SK-N-SH (cell line): ENCODE results near the gene SYT3. TPM values are rescaled to one million over a fixed set of nuclear protein-coding genes. Genes with fewer than 3 reads are reported as not detected.

Experiments used
- CTCF ChIA-PET: fragments of 300-600, 350-600 bp; formaldehyde crosslinking; extraction: SDS; loops from one replicate; lab custom pipeline; 2021; lab: Yijun Ruan, JAX
- POLR2A ChIA-PET: fragments of 350-600 bp; sonication (Branson Sonifier 250); formaldehyde crosslinking; extraction: SDS; loops from one replicate; lab custom pipeline; 2020; ENCODE audit warnings: antibody characterized with exemption, inconsistent platforms; lab: Yijun Ruan, JAX
- DNase-seq: peaks from one replicate; pipeline ENCODE4 v3.0.0; 2012
- H2AFZ ChIP-seq: fragments of 200-600 bp; sonication (generic); 2 replicates; pipeline ENCODE4 v1.8.1; 2016; ENCODE audit warnings: antibody characterized with exemption, mild to moderate bottlenecking, low read depth
- H3F3A ChIP-seq: fragments of 200-600 bp; sonication (generic); replicated peaks from 2 replicates; pipeline ENCODE3; 2016; ENCODE audit warnings: antibody characterized with exemption, mild to moderate bottlenecking; ENCODE audit not compliant: insufficient read depth
- H3K27ac ChIP-seq, 2 experiments: fragments of 200-500 bp in 1 of 2; fragments of 200-600 bp in 1 of 2; sonication (Bioruptor generic) in 1 of 2; sonication (generic), shearing (Covaris generic) in 1 of 2; 2 replicates each; pipeline versions ENCODE4 v1.5.1 to v1.6.1; 2014 to 2016; ENCODE audit warnings: low read depth in 2 of 2, inconsistent platforms in 1 of 2, low read length in 1 of 2, mild to moderate bottlenecking in 1 of 2, mixed read lengths in 1 of 2
- H3K27me3 ChIP-seq: fragments of 200-600 bp; sonication (generic), shearing (Covaris generic); 2 replicates; pipeline ENCODE4 v1.6.1; 2016; ENCODE audit warnings: mixed run types; ENCODE audit not compliant: insufficient read depth
- H3K36me3 ChIP-seq, 2 experiments: fragments of 200-500 bp in 1 of 2; fragments of 200-600 bp in 1 of 2; sonication (Bioruptor generic) in 1 of 2; sonication (generic) in 1 of 2; replicated peaks in 1 of 2; 2 replicates each; pipeline versions ENCODE3 to v1.5.1; 2014 to 2016; ENCODE audit warnings: low read length in 1 of 2, mild to moderate bottlenecking in 1 of 2; ENCODE audit not compliant: insufficient read depth in 2 of 2, control insufficient read depth in 1 of 2
- H3K4me1 ChIP-seq, 2 experiments: fragments of 200-500 bp in 1 of 2; fragments of 200-600 bp in 1 of 2; sonication (Bioruptor generic) in 1 of 2; sonication (generic), shearing (Covaris generic) in 1 of 2; 2 replicates each; pipeline versions ENCODE4 v1.5.1 to v1.6.1; 2014 to 2016; ENCODE audit warnings: low read depth in 1 of 2, low read length in 1 of 2, mixed run types in 1 of 2; ENCODE audit not compliant: insufficient read depth in 2 of 2, control insufficient read depth in 1 of 2
- H3K4me2 ChIP-seq: fragments of 200-600 bp; sonication (generic), shearing (Covaris generic); 2 replicates; pipeline ENCODE4 v1.6.1; 2017; ENCODE audit warnings: mixed run types
- H3K4me3 ChIP-seq, 2 experiments: fragments of 200-500 bp in 1 of 2; fragments of 200-600 bp in 1 of 2; sonication (Bioruptor generic) in 1 of 2; sonication (generic), shearing (Covaris generic) in 1 of 2; 2 replicates each; pipeline versions ENCODE4 v1.5.1 to v1.8.1; 2014 to 2016; ENCODE audit warnings: low read depth in 2 of 2, inconsistent platforms in 1 of 2, low read length in 1 of 2, mild to moderate bottlenecking in 1 of 2, mixed read lengths in 1 of 2, moderate library complexity in 1 of 2
- H3K79me2 ChIP-seq: fragments of 200-600 bp; sonication (generic); 2 replicates; pipeline ENCODE4 v1.8.1; 2017; ENCODE audit warnings: mild to moderate bottlenecking; ENCODE audit not compliant: insufficient read depth
- H3K9ac ChIP-seq: fragments of 200-600 bp; sonication (generic); 2 replicates; pipeline ENCODE4 v1.6.1; 2017; ENCODE audit warnings: mixed run types
- H3K9me2 ChIP-seq: fragments of 200-600 bp; sonication (generic); 2 replicates; pipeline ENCODE4 v1.6.1; 2017; ENCODE audit warnings: mixed run types
- H3K9me3 ChIP-seq: fragments of 200-600 bp; sonication (generic); 2 replicates; pipeline ENCODE4 v1.6.1; 2017; ENCODE audit warnings: mixed run types, mild to moderate bottlenecking, moderate library complexity
- H4K20me1 ChIP-seq: fragments of 200-600 bp; sonication (generic); 2 replicates; pipeline ENCODE4 v1.6.1; 2017; ENCODE audit warnings: mild to moderate bottlenecking, mixed run types; ENCODE audit not compliant: insufficient read depth
- CHD2 ChIP-seq: fragments of 150-350 bp; IDR thresholded peaks from 2 replicates; pipeline ENCODE4 v1.6.1; 2018; ENCODE audit warnings: low read length; ENCODE audit not compliant: partially characterized antibody
- EP300 ChIP-seq, 2 experiments: IDR thresholded peaks; 2 replicates each; pipeline versions ENCODE4 v1.4.0 to v1.6.1; 2012; ENCODE audit warnings: borderline replicate concordance in 1 of 2, low read depth in 1 of 2, low read length in 1 of 2
- EZH2phosphoT487 ChIP-seq: fragments of 200-600 bp; sonication (generic); IDR thresholded peaks from 2 replicates; pipeline ENCODE4 v1.6.1; 2017; ENCODE audit warnings: low read depth, mixed run types, mild to moderate bottlenecking, antibody characterized with exemption, moderate library complexity, borderline replicate concordance
- FOSL2 ChIP-seq: IDR thresholded peaks from 2 replicates; pipeline ENCODE4 v1.4.0; 2012; ENCODE audit warnings: low read depth, mild to moderate bottlenecking, moderate library complexity, borderline replicate concordance
- FOXJ3 ChIP-seq: sonication (generic); formaldehyde crosslinking; IDR thresholded peaks from 2 replicates; pipeline ENCODE4 v1.5.1; 2020; ENCODE audit warnings: mild to moderate bottlenecking, missing genetic modification reagents
- MXI1 ChIP-seq: IDR thresholded peaks from 2 replicates; pipeline ENCODE4 v1.6.1; 2012; ENCODE audit warnings: mild to moderate bottlenecking, low read depth, low read length, improper control_type of control experiment
- REST ChIP-seq: IDR thresholded peaks from 2 replicates; pipeline ENCODE4 v1.6.1; 2012; ENCODE audit warnings: mild to moderate bottlenecking, low read depth, low read length, moderate library complexity
- RXRA ChIP-seq: IDR thresholded peaks from 2 replicates; pipeline ENCODE4 v1.4.0; 2012; ENCODE audit warnings: low read depth, mild to moderate bottlenecking, borderline replicate concordance
- SIN3A ChIP-seq: IDR thresholded peaks from 2 replicates; pipeline ENCODE4 v1.6.1; 2012; ENCODE audit warnings: low read depth, mild to moderate bottlenecking, low read length, moderate library complexity, borderline replicate concordance
- TEAD4 ChIP-seq: IDR thresholded peaks from 2 replicates; pipeline ENCODE4 v1.4.0; 2012; ENCODE audit warnings: mild to moderate bottlenecking, borderline replicate concordance; ENCODE audit not compliant: insufficient read depth
- USF1 ChIP-seq: IDR thresholded peaks from 2 replicates; pipeline ENCODE4 v1.4.0; 2012; ENCODE audit warnings: low read depth, borderline replicate concordance
- WGBS: methylation state at CpG from one replicate; pipeline ENCODE4 v1.1.6; 2017; ENCODE audit warnings: low lambda C conversion rate; 5-methylcytosine and 5-hydroxymethylcytosine counted together
- polyA plus RNA-seq, 3 experiments: library from polyadenylated mRNA; depleted of rRNA; stranded (reverse); fragments of >200 nt; gene quantifications; 2 replicates each; pipeline ENCODE4 v1.2.3, GENCODE V29; 2012
- TF ChIP-seq, protein P1 (sequence below): fragments of 150-350 bp; IDR thresholded peaks from 2 replicates; pipeline ENCODE4 v1.6.1; 2016; ENCODE audit warnings: mild to moderate bottlenecking, low read depth, low read length

SYT3 gene, protein sequence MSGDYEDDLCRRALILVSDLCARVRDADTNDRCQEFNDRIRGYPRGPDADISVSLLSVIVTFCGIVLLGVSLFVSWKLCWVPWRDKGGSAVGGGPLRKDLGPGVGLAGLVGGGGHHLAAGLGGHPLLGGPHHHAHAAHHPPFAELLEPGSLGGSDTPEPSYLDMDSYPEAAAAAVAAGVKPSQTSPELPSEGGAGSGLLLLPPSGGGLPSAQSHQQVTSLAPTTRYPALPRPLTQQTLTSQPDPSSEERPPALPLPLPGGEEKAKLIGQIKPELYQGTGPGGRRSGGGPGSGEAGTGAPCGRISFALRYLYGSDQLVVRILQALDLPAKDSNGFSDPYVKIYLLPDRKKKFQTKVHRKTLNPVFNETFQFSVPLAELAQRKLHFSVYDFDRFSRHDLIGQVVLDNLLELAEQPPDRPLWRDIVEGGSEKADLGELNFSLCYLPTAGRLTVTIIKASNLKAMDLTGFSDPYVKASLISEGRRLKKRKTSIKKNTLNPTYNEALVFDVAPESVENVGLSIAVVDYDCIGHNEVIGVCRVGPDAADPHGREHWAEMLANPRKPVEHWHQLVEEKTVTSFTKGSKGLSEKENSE
- polyA plus RNA-seq (2012; rRNA removed), result 0.52 and 0.94 TPM in 2 replicates
- 0.39 and 0.76 TPM in 2 replicates for polyA plus RNA-seq (2012; cell fraction: cytosol; rRNA removed)
- polyA plus RNA-seq (2012; cell fraction: nucleus; rRNA removed), result 1.4 and 1.7 TPM in 2 replicates

DNA sequence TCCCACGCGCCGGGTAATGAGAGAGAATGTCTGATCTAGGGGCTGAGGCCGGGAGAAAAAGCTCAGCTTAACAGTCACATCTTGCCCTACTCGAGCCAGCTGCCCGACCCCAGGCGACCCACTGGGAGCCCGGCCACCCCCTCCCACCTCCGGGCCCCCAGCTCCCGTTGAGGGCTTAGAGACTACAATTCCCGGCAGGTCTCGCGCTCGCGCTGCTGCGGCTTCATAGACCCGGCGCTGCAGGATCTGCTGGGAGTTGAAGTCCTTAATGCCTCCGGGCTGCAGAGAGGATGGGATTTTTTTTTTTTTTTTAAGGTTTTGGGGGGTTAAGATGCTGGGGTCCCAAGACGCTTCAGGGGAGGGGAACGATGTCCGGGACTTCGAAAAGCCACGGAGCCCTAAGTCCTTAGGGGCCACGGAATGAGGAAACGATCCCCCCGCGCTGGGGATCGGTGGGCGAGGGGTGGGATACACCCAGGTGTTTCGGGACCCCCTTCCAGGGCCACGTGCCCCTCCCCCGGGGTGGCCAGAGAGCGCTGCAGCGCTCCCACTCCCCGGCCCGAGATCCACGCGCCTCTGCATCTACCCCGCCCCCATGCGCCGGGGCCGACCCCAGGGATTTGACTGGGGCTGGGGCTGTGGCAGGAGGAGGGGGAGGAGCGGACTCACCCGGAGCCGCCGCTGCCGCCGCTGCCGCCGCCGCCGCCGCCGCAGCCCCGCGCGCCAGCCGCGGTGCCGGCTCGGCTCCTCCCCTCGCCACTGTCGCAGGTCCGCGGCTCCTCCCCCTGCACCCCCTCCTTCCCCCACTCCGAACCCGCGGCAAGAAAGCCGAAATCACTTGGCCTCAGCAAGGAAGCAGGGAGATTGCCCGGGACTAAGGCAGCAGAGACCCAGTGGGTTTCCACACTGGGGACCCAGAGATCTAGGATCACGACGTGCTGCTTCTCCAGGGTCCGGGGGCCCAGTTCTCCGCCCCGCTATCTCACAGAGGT, at the start of gene SYT3:
TSS of gene SYT3 (minus strand) at position 761 of the 992 bp plus-strand sequence. CDS start 2,470 bp downstream, outside the sequence.
- Histone ChIP-seq H3K9me3 (no peaks in the 10 kb centered on the region), H4K20me1 (no peaks in the 10 kb centered on the region), H3K4me2 (peak within 1 kb of the TSS; percentile 96), H3K4me1 (peaks cover 0 to 8% of the 10 kb centered on the region in 2 experiments; a peak in 1 of 4 replicates), H3K27me3 (peaks cover 12% of the 10 kb centered on the region; the same call in 1 of the 2 replicates), H3K27ac (peak within 1 kb of the TSS in 1 of 2 experiments; percentile 47; a peak in 1 of 4 replicates), H3K4me3 (peak within 1 kb of the TSS; percentile 65 to 83), H3K9ac (peak within 1 kb of the TSS; percentile 52), H2AFZ (peak within 1 kb of the TSS; percentile 96), H3K36me3 (no peaks in the 10 kb centered on the region), H3K79me2 (no peaks in the 10 kb centered on the region), H3K9me2 (no peaks in the 10 kb centered on the region), H3F3A (no peaks in the 10 kb centered on the region)
- CTCF ChIA-PET, result interaction anchor here (0.9 kb wide), 1 partner anchor 102 kb away, joined by 3 read pairs; no protein-coding TSS in a partner anchor
- 3% methylated on average over 27 of the region's 76 CpGs for WGBS
- peak; percentile 95 for DNase-seq
- POLR2A ChIA-PET, result interaction anchor here (0.6 kb wide), 1 partner anchor 103 kb away, joined by 3 read pairs; no protein-coding TSS in a partner anchor
- TF ChIP-seq EP300 (IDR thresholded peaks at IDR 0.05; ENCODE audit: borderline replicate concordance in 1 of 2, low read depth in 1 of 2, low read length in 1 of 2), result 0 out of 4 replicates have a peak, but pooled peaks of 1 of the 2 experiments have one; percentile 1
- peak; percentile 61 for TF ChIP-seq CHD2
- peak; percentile 7; the same call in 1 of the 2 replicates for TF ChIP-seq MXI1
- TF ChIP-seq, protein P1, sequence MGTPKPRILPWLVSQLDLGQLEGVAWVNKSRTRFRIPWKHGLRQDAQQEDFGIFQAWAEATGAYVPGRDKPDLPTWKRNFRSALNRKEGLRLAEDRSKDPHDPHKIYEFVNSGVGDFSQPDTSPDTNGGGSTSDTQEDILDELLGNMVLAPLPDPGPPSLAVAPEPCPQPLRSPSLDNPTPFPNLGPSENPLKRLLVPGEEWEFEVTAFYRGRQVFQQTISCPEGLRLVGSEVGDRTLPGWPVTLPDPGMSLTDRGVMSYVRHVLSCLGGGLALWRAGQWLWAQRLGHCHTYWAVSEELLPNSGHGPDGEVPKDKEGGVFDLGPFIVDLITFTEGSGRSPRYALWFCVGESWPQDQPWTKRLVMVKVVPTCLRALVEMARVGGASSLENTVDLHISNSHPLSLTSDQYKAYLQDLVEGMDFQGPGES, result no peak
- TF ChIP-seq USF1, result no peak
- no peak for TF ChIP-seq RXRA
- TF ChIP-seq, all 33 proteins: peak for 3

DNA sequence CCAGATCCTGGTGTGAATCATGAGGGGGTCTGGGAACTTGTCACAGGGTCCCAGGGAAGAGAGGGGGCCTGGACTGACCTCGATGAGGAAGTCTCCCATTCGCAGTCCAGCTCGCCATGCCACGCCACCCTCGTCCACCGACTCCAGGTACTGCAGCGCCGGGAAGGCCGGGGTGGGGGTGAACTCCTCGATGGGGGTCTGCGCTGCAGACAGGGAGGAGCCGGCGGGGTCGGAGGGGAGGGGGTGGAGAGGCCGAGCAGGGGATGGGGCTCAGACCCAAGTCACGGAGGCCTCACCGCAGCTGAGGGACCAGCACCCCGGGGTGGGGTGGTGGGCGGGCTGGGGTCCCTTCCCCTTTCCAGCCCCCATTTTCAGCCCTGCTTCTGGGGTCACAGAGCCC, 49.1 kb upstream of the SYT3 start:
- Histone ChIP-seq H3K9me3 (no peaks in the 10 kb centered on the region), H3K36me3 (no peaks in the 10 kb centered on the region), H3K4me2 (no peak overlapping the region), H3K27me3 (peaks cover 6% of the 10 kb centered on the region; the same call in 1 of the 2 replicates), H3K9ac (no peak overlapping the region), H3K9me2 (no peaks in the 10 kb centered on the region), H3F3A (no peaks in the 10 kb centered on the region), H4K20me1 (no peaks in the 10 kb centered on the region), H3K4me1 (no peaks in the 10 kb centered on the region; a peak in 1 of 4 replicates), H3K79me2 (no peaks in the 10 kb centered on the region), H3K4me3 (no peak overlapping the region), H2AFZ (no peak overlapping the region), H3K27ac (no peak overlapping the region)
- 56% methylated on average over 15 of the region's 19 CpGs for WGBS
- no peak for DNase-seq
- POLR2A ChIA-PET, result no interaction called here
- CTCF ChIA-PET, result interaction anchor here (0.9 to 3.6 kb wide), 2 partner anchors 19 to 94 kb away, joined by 4 to 16 read pairs; no protein-coding TSS in a partner anchor
- TF ChIP-seq SIN3A, result no peak
- TF ChIP-seq CHD2, result no peak
- TF ChIP-seq EZH2phosphoT487, result no peak
- TF ChIP-seq REST, result no peak
- no peak for TF ChIP-seq FOSL2
- no peak for TF ChIP-seq FOXJ3
- TF ChIP-seq TEAD4, result no peak
